Kidney tubule cell (primary cell): ENCODE data around the gene PDE6A.
"Not testable (repeated sequence)": the region's sequence is repeated elsewhere in the genome, so short reads cannot be mapped to it uniquely, and the experiment has no call there.

Experiments used
- DNase-seq: peaks from one replicate; pipeline ENCODE4 v3.0.0-alpha.2; 2018; ENCODE audit warnings: low spot score

PDE6A gene

DNA sequence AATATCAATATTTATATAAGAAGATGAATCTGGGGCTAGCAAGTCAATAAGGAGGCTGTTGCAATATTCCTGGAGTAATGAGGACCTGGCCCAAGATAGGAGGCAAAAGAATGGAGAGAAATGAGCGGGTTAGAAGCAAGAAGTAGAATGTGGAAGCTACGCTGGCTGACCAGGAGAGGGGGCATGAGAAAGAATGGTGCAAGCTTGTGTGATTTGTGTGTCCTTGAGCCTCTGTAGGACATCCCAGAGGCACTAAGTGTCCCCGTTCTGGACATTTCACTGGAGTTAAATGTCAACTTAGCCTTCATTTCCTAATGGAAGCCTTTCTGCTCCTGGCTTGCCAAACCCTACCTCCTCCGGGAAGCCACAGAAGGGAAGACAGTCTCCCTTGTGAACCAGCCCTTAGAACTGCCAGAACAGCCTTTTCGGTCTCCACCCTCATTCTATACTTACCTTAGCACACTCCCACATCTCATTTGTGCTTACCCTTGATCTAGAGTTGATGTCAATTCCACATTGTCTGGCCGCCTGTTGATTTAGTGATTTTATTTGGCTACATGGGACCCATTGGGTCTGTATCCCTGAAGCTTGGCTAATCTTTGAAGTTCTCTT, 6.7 kb upstream of the PDE6A start:
- no peak for DNase-seq

GRCh38 chr5:149948993-149949392, 4.4 kb upstream of the PDE6A start:
- no peak for DNase-seq

- no peak for DNase-seq
These were observed 1.5 kb upstream of the PDE6A start for GRCh38 chr5:149946118-149946517.

DNA sequence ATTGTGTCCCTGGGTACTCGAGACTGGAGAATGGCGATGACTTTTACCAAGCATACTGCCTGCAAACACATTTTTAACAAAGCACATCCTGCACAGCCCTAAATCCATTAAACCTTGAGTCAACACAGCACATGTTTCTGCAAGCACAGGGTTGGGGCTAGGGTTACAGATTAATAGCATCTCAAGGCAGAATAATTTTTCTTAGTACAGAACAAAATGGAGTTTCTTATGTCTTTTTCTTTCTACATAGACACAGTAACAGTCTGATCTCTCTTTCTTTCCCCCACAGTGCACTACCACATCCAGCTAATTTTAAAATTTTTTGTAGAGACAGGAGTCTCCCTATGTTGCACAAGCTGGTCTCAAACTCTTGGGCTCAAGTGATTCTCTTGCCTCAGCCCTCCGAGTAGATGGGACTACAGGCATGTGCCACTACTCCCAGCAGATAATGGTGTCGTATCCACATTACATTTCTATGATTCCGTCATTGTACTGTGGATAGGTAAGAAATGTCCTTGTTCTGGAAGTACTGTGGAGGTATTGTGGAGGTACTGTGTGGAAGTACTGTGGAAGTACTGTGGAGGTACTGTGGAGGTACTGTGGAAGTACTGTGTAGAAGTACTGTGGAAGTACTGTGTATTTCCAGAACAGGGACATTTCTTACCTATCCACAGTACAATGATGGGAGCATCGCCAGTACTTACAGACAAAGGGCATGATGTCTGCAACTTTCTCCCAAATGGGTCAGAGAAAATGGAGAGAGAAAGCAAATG, 1.2 kb downstream of the PDE6A start:
- DNase-seq, result not testable (repeated sequence)

DNA sequence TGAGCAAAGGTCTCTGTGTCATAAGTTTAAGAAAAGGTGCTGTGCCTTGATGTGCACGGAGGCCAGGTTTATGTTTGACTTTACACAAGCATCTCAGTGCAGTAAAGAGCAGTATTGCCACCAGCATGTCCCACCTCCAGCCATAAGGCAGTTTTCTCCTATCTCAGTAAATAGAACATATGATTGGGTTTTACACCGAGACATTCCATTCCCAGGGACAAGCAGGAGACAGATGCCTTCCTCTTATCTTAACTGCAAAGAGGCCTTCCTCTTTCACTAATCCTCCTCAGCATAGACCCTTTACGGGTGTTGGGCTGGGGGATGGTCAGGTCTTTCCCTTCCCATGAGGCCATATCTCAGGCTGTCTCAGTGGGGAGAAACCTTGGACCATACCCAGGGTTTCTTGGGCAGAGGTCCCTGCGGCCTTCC, 1.8 kb downstream of the PDE6A start:
- DNase-seq, result not testable (repeated sequence)

GRCh38 chr5:149942199-149942598, 2.4 kb downstream of the PDE6A start:
- DNase-seq, result no peak

- no peak for DNase-seq
These were observed 2.8 kb downstream of the PDE6A start for GRCh38 chr5:149941795-149942194.

DNA sequence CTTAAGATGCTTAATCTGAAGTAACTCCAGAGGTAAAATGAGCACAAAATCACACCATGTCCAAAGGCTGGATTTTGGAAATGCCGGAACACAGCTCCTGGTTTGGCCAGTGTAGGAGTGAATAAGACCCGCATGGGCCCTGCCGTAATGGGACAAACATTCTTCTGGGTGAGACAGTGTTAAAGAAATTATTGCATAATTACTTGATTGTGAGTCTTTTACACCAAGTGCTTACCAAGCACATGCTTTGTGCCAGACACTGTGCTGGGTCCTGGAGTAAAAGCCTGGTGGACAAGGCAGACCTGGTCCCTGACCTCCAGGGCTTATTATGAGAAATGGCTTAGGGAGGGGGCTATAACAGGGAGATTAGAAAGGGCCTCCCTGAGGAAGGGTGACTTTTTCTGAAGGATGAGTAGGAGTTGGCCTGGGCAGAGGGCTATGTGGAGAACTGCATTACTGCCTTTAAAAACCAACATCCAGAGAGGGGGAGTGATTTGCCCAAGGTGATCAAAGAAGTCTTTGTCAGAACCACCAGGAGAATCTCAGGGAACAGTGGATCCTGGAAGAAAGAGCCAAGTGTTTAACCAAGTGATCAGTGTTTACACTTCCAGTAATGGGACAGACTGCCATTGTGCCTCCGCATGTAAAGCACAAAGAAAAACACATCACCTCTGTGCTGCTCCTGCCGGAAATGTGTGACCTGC, 3.5 kb downstream of the PDE6A start:
- DNase-seq, result peak; percentile 22

GRCh38 chr5:149940077-149940574, 4.5 kb downstream of the PDE6A start:
- DNase-seq, result peak; percentile 9

GRCh38 chr5:149939546-149939945, 5.0 kb downstream of the PDE6A start:
- DNase-seq, result peak; percentile 89

DNA sequence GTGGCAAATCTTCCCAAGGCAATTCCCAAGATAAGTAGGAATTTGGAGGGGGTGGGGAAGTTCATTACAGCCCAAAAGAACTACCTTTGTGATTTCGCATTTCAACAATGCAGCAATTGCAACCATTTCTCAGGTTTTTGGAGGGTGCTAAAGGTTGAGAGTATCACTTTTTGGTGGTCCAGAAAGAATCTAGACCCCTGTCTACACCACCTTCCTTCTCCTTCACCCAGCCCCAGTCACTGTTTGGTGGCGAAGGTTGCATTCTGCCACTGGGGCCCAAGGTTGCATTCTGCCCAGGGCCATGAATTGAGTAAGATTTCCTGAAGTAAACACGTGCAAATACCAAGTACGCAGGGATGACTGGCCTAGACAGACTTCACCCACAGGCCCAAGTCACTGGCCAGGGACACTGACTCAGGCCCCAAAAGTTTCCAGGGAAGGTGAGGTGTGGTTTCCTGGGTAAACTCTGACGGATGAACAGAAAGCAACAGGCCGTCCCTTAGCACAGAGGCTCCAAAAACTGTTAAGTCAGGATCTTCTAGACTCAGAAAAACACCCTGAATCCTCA, 5.7 kb downstream of the PDE6A start:
- DNase-seq, result peak; percentile 98

- DNase-seq, result peak; percentile 98
These were observed 6.3 kb downstream of the PDE6A start for GRCh38 chr5:149938279-149938678.

GRCh38 chr5:149937610-149938009, 7.0 kb downstream of the PDE6A start:
- peak; percentile 89 for DNase-seq

GRCh38 chr5:149936700-149937091, 7.9 kb downstream of the PDE6A start:
- no peak for DNase-seq

DNA sequence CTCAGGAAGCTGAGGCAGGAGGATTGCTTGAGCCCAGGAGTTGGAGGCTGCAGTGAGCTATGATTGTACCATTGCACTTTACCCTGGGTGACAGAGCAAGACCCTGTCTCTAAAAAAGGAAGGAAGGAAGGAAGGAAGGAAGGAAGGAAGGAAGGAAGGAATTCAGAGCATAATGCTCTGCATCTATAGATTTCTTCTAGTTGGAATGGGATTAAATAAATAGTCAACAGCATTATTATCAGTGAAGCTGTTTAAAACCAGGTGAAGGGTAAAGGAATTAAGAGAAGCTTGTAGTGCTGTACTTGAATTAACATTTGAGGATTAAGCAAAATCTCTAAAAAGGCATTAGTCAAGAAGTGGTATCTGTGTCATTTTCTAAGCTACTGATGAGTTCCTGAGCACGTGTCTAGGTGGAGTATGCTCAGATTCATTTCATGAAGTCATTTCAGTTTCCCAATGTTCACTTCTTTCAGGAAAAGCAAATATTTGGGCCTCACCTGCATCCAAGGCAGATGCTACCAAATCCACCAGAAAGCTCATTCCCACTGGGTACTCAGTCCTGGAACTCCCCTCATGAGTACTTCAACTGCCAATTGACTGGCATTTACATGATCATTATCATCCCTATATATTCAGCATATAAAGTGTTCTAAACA, 8.4 kb downstream of the PDE6A start:
- no peak for DNase-seq

DNA sequence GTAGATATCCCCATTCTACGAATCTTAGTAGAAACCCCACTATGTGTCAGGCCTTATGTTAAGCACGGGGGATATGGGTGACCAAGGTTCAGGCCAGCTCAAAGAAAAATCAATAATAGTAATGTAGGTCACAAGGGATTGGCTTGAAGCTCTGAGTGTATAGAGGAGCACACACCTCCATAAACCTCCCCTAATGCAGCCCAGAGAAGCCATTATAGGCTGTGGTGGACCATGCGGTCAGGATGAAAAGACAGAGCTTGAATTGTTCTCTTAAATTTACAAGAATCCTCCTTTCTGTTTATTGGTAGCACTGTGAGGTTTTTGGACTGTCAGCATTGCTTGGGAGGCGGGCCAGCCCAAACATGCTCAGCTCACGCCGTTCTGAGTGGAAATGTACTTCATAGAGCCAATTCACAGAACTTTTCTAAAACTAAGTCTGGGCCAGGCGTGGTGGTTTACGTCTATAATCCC, 9.1 kb downstream of the PDE6A start:
- DNase-seq, result no peak

GRCh38 chr5:149932445-149933350, 11.9 kb downstream of the PDE6A start:
- DNase-seq, result peak; percentile 21

DNA sequence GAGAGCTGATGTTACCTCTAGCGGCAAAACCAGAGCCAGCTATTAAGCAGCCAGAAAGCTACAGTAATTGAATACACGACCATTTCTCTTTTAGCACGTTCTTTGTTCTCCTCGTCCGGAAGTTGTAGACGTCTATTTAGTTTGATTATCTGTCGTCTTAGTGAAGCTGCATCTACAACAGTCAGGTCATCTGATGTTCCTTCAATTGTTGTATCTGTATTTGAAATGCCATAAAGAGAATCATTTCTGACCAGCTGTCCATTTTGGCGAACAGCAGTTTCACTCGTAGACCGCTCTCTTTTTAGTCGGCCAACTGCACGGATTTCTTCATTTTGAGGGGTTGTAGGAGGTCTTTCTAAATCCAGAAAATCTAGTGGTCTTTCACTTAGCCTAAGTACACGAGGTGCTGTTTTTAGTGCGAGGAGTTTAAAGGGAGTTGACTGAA, 12.6 kb downstream of the PDE6A start:
- no peak for DNase-seq

DNA sequence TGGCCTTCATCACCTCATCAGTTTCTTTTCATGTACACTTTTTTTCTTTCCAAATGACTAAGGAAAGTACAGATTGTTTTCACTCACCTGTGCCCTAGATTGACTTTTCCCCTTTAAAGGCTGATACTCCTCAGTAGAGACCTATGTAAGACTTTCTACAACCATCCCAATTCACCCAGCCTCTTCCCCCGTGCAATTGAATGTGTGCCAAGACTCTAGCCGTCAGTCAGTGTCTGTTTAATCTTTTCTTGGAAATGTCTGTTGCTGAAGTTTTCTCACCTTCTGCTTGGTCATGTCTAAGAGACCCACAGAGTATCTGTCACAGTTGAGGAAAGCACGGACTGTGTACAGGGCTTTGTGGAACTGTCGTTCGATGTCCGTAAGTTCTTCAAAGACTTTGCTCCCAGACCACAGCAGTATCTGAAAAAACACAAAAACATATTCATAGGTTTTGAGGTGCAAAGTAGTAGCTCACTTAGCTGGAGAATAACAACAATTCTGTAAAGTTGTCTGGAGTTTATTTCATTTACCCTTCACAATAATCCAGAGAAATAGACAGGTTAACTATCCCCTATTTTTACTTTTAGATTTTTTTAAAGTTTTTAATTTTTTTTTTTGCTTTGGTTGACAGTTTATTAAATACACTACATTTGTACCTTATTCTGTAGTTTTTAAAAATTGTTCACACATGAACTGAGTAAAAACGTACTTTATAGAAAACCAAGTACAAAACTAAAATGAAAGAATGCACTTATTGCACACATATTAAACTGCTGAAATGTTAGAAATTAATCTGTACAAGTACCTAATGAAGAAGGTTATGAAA, 13.6 kb downstream of the PDE6A start:
- DNase-seq, result peak; percentile 7
